ENCODE data around the gene TRIO.

The TRIO gene

GRCh38 chr5:14504816-14505215 lies 361.7 kb downstream of the TRIO start:
- H3K9me3 Mint-ChIP-seq, result no peaks in the 10 kb centered on the region
- ATAC-seq (replicated peaks) (no peak), DNase-seq (no peak)
- H3K4me1 Mint-ChIP-seq (ENCODE audit: low read depth in 2 of 2), result peaks cover 0 to 2% of the 10 kb centered on the region in 2 donors
- no peaks in the 10 kb centered on the region for H3K27me3 Mint-ChIP-seq
- H3K27ac Mint-ChIP-seq, result no peak overlapping the region
- no peak overlapping the region for H3K4me3 Mint-ChIP-seq
- no peaks in the 10 kb centered on the region for H3K36me3 Mint-ChIP-seq (ENCODE audit: insufficient read depth)

GRCh38 chr5:14505310-14506139 lies 362.4 kb downstream of the TRIO start:
- Mint-ChIP-seq H3K27ac (no peak overlapping the region), H3K4me1 (ENCODE audit: low read depth in 2 of 2) (peaks cover 0 to 2% of the 10 kb centered on the region in 2 donors), H3K27me3 (no peaks in the 10 kb centered on the region), H3K9me3 (no peaks in the 10 kb centered on the region), H3K36me3 (ENCODE audit: insufficient read depth) (no peaks in the 10 kb centered on the region), H3K4me3 (no peak overlapping the region)
- DNase-seq, result no peak
- no peak for ATAC-seq (replicated peaks)

GRCh38 chr5:14506140-14506538 lies 363.0 kb downstream of the TRIO start:
- Mint-ChIP-seq H3K4me3 (no peak overlapping the region), H3K4me1 (ENCODE audit: low read depth in 2 of 2) (peaks cover 0 to 2% of the 10 kb centered on the region in 2 donors), H3K36me3 (ENCODE audit: insufficient read depth) (no peaks in the 10 kb centered on the region), H3K27ac (no peak overlapping the region), H3K9me3 (no peaks in the 10 kb centered on the region), H3K27me3 (no peaks in the 10 kb centered on the region)
- DNase-seq (no peak), ATAC-seq (replicated peaks) (no peak)

DNA sequence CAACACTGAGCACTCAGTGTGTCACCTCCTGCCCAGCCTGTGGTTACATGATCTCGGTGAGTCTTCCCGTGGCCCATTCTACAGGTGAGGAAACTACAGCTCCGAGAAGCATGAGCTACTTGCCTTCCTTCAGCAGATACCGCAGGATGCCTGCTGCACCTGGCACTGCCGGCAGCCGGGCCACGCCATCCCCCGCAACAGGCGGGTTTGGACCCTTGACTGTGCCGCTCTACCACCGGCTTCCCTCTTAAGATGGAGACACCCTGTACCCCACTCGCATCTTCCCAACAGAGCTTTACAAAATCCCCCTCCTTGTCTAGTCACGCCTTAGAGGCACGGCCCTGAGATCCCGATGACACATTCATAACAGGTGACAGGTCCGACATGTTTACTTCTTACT lies 363.5 kb downstream of the TRIO start:
- Mint-ChIP-seq H3K9me3 (no peaks in the 10 kb centered on the region), H3K4me1 (ENCODE audit: low read depth in 2 of 2) (no peaks in the 10 kb centered on the region), H3K4me3 (no peak overlapping the region), H3K36me3 (ENCODE audit: insufficient read depth) (no peaks in the 10 kb centered on the region), H3K27ac (no peak overlapping the region), H3K27me3 (no peaks in the 10 kb centered on the region)
- ATAC-seq (replicated peaks), result no peak
- no peak for DNase-seq

DNA sequence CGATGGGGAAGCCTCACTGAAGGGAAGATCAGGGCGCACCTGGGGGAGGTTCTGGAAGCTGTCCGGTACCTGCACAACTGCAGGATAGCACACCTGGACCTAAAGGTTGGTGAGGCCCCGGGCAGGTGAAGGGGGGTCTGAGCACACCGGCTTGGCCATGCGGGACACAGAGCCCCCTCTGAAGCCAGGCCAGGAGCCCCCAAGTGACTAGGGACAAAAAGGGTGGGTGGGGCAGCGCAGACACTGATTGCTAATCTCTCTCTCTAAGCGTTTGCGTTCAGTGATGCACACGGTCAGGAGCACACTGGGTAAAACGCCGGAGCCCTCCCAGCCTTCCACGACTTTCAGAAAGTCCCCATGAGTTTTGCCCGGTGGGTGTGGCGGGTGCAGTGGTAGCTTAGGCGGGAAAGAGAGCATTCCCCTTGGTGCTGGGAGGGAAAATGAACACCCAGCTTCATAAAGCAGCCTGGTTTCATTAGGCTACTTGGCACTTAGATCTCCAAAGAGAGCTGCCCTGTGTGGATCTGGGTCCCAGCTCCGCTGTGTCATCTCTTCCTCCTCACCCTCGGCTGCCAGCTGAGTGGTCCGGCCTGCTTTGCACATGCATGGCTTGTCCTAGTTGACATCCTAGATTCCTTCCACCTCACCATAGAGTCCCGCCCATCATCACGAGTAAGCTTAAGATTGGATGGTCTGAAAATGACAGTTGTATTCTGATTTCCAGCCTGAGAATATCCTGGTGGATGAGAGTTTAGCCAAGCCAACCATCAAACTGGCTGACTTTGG lies 364.2 kb downstream of the TRIO start:
- ATAC-seq (replicated peaks), result no peak
- DNase-seq, result no peak
- H3K27ac Mint-ChIP-seq, result peak overlapping the region in 1 of 2 donors; percentile 78
- no peak overlapping the region for H3K4me3 Mint-ChIP-seq
- H3K4me1 Mint-ChIP-seq (ENCODE audit: low read depth in 2 of 2), result no peaks in the 10 kb centered on the region
- H3K36me3 Mint-ChIP-seq (ENCODE audit: insufficient read depth), result no peaks in the 10 kb centered on the region
- no peaks in the 10 kb centered on the region for H3K27me3 Mint-ChIP-seq
- no peaks in the 10 kb centered on the region for H3K9me3 Mint-ChIP-seq

- Mint-ChIP-seq H3K27me3 (no peaks in the 10 kb centered on the region), H3K27ac (peak overlapping the region in 1 of 2 donors; percentile 78), H3K4me3 (no peak overlapping the region), H3K36me3 (ENCODE audit: insufficient read depth) (no peaks in the 10 kb centered on the region), H3K4me1 (ENCODE audit: low read depth in 2 of 2) (no peaks in the 10 kb centered on the region), H3K9me3 (no peaks in the 10 kb centered on the region)
- DNase-seq (no peak), ATAC-seq (replicated peaks) (no peak)
Observed at GRCh38 chr5:14508046-14508445, 364.9 kb downstream of the TRIO start.

- DNase-seq (no peak), ATAC-seq (replicated peaks) (no peak)
- H3K4me1 Mint-ChIP-seq (ENCODE audit: low read depth in 2 of 2), result no peaks in the 10 kb centered on the region
- H3K4me3 Mint-ChIP-seq, result no peak overlapping the region
- no peak overlapping the region for H3K27ac Mint-ChIP-seq
- H3K36me3 Mint-ChIP-seq (ENCODE audit: insufficient read depth), result no peaks in the 10 kb centered on the region
- no peaks in the 10 kb centered on the region for H3K9me3 Mint-ChIP-seq
- no peaks in the 10 kb centered on the region for H3K27me3 Mint-ChIP-seq
Observed at GRCh38 chr5:14509556-14509955, 366.4 kb downstream of the TRIO start.

- ATAC-seq (replicated peaks), result no peak
Observed at GRCh38 chr5:14510156-14510734, 367.1 kb downstream of the TRIO start.

DNA sequence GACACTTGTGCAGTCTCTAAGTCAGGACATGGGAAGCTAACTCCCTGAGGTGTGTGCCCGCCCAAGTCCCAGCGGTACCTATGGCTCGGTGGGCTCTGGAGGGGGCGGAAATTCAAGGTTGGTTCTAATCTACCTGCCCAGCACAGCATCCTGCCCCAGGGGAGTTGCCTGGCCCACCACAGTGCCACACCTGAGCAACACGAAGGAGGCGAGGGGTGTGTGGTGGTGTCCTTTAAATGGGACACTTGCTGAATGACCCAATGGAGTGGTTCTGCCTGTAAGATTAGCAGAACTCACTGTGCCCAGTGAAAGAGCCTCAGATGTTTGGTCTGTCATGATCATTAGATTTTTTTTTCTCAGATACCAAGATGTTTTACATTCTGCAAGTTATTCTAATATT lies 367.7 kb downstream of the TRIO start:
- no peak overlapping the region for H3K4me3 Mint-ChIP-seq
- ATAC-seq (replicated peaks) (no peak), DNase-seq (no peak)
- no peaks in the 10 kb centered on the region for H3K36me3 Mint-ChIP-seq (ENCODE audit: insufficient read depth)
- no peaks in the 10 kb centered on the region for H3K4me1 Mint-ChIP-seq (ENCODE audit: low read depth in 2 of 2)
- H3K27me3 Mint-ChIP-seq, result no peaks in the 10 kb centered on the region
- no peak overlapping the region for H3K27ac Mint-ChIP-seq
- no peaks in the 10 kb centered on the region for H3K9me3 Mint-ChIP-seq

More at GRCh38 chr5:14510156-14510734, 367.1 kb downstream of the TRIO start:
- no peaks in the 10 kb centered on the region for H3K9me3 Mint-ChIP-seq
- H3K36me3 Mint-ChIP-seq (ENCODE audit: insufficient read depth), result no peaks in the 10 kb centered on the region
- H3K27ac Mint-ChIP-seq, result no peak overlapping the region
- no peak overlapping the region for H3K4me3 Mint-ChIP-seq
- DNase-seq, result no peak
- H3K4me1 Mint-ChIP-seq (ENCODE audit: low read depth in 2 of 2), result no peaks in the 10 kb centered on the region
- H3K27me3 Mint-ChIP-seq, result no peaks in the 10 kb centered on the region

DNA sequence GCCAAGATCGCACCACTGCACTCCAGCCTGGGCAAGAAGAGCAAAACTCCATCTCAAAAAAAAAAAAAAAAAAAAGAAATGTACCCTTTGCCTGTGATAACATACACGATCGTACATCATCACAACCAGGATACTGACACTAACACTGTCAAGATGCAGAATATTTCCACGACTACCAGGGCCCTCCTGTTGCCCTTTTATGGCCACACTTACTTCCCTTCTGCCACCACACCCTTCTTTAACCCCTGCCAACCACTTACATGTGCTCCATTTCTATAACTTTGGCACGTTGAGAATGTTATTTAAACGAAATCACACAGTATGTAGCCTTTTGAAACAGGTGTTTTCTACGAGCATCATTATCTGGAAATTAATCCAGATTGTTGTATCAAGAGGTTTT lies 369.4 kb downstream of the TRIO start:
- H3K27ac Mint-ChIP-seq, result no peak overlapping the region
- H3K36me3 Mint-ChIP-seq (ENCODE audit: insufficient read depth), result no peaks in the 10 kb centered on the region
- no peak overlapping the region for H3K4me3 Mint-ChIP-seq
- DNase-seq (no peak), ATAC-seq (replicated peaks) (no peak)
- H3K9me3 Mint-ChIP-seq, result no peaks in the 10 kb centered on the region
- H3K27me3 Mint-ChIP-seq, result peaks cover 1 to 4% of the 10 kb centered on the region in 2 donors
- H3K4me1 Mint-ChIP-seq (ENCODE audit: low read depth in 2 of 2), result no peaks in the 10 kb centered on the region

- ATAC-seq (replicated peaks) (no peak), DNase-seq (no peak)
- Mint-ChIP-seq H3K27me3 (peaks cover 7 to 10% of the 10 kb centered on the region in 2 donors), H3K9me3 (no peaks in the 10 kb centered on the region), H3K27ac (no peak overlapping the region), H3K4me3 (no peak overlapping the region), H3K4me1 (ENCODE audit: low read depth in 2 of 2) (no peaks in the 10 kb centered on the region), H3K36me3 (ENCODE audit: insufficient read depth) (no peaks in the 10 kb centered on the region)
Observed at GRCh38 chr5:14513266-14513665, 370.1 kb downstream of the TRIO start.

- Mint-ChIP-seq H3K27me3 (peaks cover 7 to 28% of the 10 kb centered on the region in 2 donors), H3K9me3 (no peaks in the 10 kb centered on the region), H3K4me3 (no peak overlapping the region), H3K27ac (no peak overlapping the region), H3K36me3 (ENCODE audit: insufficient read depth) (no peaks in the 10 kb centered on the region), H3K4me1 (ENCODE audit: low read depth in 2 of 2) (no peaks in the 10 kb centered on the region)
- no peak for DNase-seq
- no peak for ATAC-seq (replicated peaks)
Observed at GRCh38 chr5:14516901-14517300, 373.8 kb downstream of the TRIO start.

DNA sequence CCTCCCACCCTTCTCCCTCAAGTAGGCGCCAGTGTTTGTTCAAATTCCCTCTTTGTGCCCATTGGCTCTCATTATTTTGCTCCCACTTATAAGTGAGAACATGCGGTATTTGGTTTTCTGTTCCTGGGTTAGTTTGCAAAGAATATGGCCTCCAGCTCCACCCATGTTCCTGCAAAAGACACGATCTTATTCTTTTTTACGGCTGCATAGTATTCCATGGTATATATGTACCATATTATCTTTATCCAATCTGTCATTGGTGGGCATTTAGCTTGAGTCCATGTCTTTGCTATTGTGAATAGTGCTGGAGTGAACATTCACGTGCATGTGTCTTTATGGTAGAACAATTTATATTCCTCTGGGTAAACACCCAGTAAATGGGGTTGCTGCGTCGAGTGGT lies 375.5 kb downstream of the TRIO start:
- Mint-ChIP-seq H3K4me1 (ENCODE audit: low read depth in 2 of 2) (no peaks in the 10 kb centered on the region), H3K9me3 (no peaks in the 10 kb centered on the region), H3K36me3 (ENCODE audit: insufficient read depth) (no peaks in the 10 kb centered on the region), H3K27ac (no peak overlapping the region), H3K4me3 (no peak overlapping the region), H3K27me3 (peaks cover 7 to 41% of the 10 kb centered on the region in 2 donors)
- ATAC-seq (replicated peaks) (no peak), DNase-seq (no peak)

DNA sequence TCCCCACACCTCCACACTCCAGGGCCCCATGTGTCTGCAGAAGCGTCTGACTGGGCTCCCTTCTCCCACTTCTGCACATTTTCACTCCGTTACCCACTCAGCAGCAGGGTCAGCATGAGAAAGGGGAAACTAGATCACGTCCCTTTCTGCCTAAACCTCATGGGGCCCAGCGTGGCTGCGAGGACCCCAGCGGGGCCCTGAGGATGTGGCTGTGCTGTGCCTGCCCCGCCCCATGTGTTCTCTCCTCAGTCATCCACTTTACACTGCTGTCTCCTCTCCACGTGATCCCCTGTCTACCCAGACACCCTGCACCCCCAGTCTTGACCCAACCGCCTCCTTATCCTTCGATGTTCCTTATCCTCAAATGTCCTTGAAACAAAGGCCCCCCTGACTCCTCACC lies 378.6 kb downstream of the TRIO start:
- H3K27ac Mint-ChIP-seq, result no peak overlapping the region
- no peaks in the 10 kb centered on the region for H3K4me1 Mint-ChIP-seq (ENCODE audit: low read depth in 2 of 2)
- no peaks in the 10 kb centered on the region for H3K9me3 Mint-ChIP-seq
- peaks cover 7 to 49% of the 10 kb centered on the region in 2 donors for H3K27me3 Mint-ChIP-seq
- ATAC-seq (replicated peaks) (no peak), DNase-seq (no peak)
- H3K36me3 Mint-ChIP-seq (ENCODE audit: insufficient read depth), result peaks cover 4% of the 10 kb centered on the region
- no peak overlapping the region for H3K4me3 Mint-ChIP-seq

All from effector memory CD8-positive, alpha-beta T cell (primary cell).